ENCODE results near the gene SRCIN1. TPM values are rescaled to one million over a fixed set of nuclear protein-coding genes. Genes with fewer than 3 reads are reported as not detected.

Gene SRCIN1
- total RNA-seq, 3 donors from 2014 or later, result 4.2 to 10.8 (median 8.8) TPM

- H3K4me3 ChIP-seq, result peak overlapping the region in 1 of 3 donors; percentile 40
- DNase-seq (ENCODE audit: low spot score in 2 of 2), result no peak
- peaks cover 0 to 10% of the 10 kb centered on the region in 2 donors for H3K4me1 ChIP-seq
- TF ChIP-seq POLR2AphosphoS5 (IDR thresholded peaks at IDR 0.05) (no peak), POLR2A (IDR thresholded peaks at IDR 0.05) (no peak), CTCF (IDR thresholded peaks at IDR 0.05) (no peak)
- peaks cover 0 to under 1% of the 10 kb centered on the region in 2 donors for H3K27me3 ChIP-seq
- H3K36me3 ChIP-seq, result no peaks in the 10 kb centered on the region
- intact Hi-C loops (cut with DNase I; ENCODE audit: low total_unique reads), result no loop called here
- H3K9me3 ChIP-seq, result no peaks in the 10 kb centered on the region
- H3K27ac ChIP-seq, result peak overlapping the region in 1 of 2 donors; percentile 25
Measured at GRCh38 chr17:38601539-38602351, 4.0 kb downstream of the SRCIN1 start.

GRCh38 chr17:38600906-38601305 is 4.8 kb downstream of the SRCIN1 start:
- H3K36me3 ChIP-seq, result no peaks in the 10 kb centered on the region
- intact Hi-C loops (cut with DNase I; ENCODE audit: low total_unique reads), result no loop called here
- DNase-seq (ENCODE audit: low spot score in 2 of 2), result no peak
- no peak for TF ChIP-seq POLR2A (IDR thresholded peaks at IDR 0.05)
- no peak for TF ChIP-seq POLR2AphosphoS5 (IDR thresholded peaks at IDR 0.05)
- no peak for TF ChIP-seq CTCF (IDR thresholded peaks at IDR 0.05)
- H3K4me1 ChIP-seq, result peaks cover 0 to 9% of the 10 kb centered on the region in 2 donors
- no peak overlapping the region for H3K4me3 ChIP-seq
- no peaks in the 10 kb centered on the region for H3K9me3 ChIP-seq
- no peak overlapping the region for H3K27ac ChIP-seq
- H3K27me3 ChIP-seq, result no peaks in the 10 kb centered on the region

- TF ChIP-seq POLR2A (IDR thresholded peaks at IDR 0.05), result no peak
- intact Hi-C loops (cut with DNase I; ENCODE audit: low total_unique reads), result no loop called here
- H3K4me3 ChIP-seq, result no peak overlapping the region
- peaks cover 0 to 9% of the 10 kb centered on the region in 2 donors for H3K4me1 ChIP-seq
- H3K9me3 ChIP-seq, result no peaks in the 10 kb centered on the region
- H3K27me3 ChIP-seq, result no peaks in the 10 kb centered on the region
- DNase-seq (ENCODE audit: low spot score in 2 of 2), result no peak
- H3K36me3 ChIP-seq, result no peaks in the 10 kb centered on the region
- H3K27ac ChIP-seq, result no peak overlapping the region
Measured at GRCh38 chr17:38600416-38600815, 5.3 kb downstream of the SRCIN1 start.

- intact Hi-C loops (cut with DNase I; ENCODE audit: low total_unique reads), result loop anchor here (2.0 kb wide), 1 partner anchor 35 kb away; no protein-coding TSS in a partner anchor
- Histone ChIP-seq H3K4me3 (no peak overlapping the region), H3K36me3 (no peaks in the 10 kb centered on the region), H3K27ac (no peak overlapping the region), H3K4me1 (peaks cover 0 to 9% of the 10 kb centered on the region in 2 donors), H3K27me3 (no peaks in the 10 kb centered on the region), H3K9me3 (no peaks in the 10 kb centered on the region)
- DNase-seq (ENCODE audit: low spot score in 2 of 2), result no peak
- no peak for TF ChIP-seq POLR2AphosphoS5 (IDR thresholded peaks at IDR 0.05)
- TF ChIP-seq POLR2A (IDR thresholded peaks at IDR 0.05), result no peak
- no peak for TF ChIP-seq CTCF (IDR thresholded peaks at IDR 0.05)
Measured at GRCh38 chr17:38599398-38599856, 6.3 kb downstream of the SRCIN1 start.

GRCh38 chr17:38598995-38599394 is 6.8 kb downstream of the SRCIN1 start:
- peaks cover 0 to 9% of the 10 kb centered on the region in 2 donors for H3K4me1 ChIP-seq
- no peaks in the 10 kb centered on the region for H3K36me3 ChIP-seq
- no peak overlapping the region for H3K4me3 ChIP-seq
- no peak for DNase-seq (ENCODE audit: low spot score in 2 of 2)
- intact Hi-C loops (cut with DNase I; ENCODE audit: low total_unique reads), result loop anchor here (2.0 kb wide), 1 partner anchor 36 kb away; no protein-coding TSS in a partner anchor
- H3K27ac ChIP-seq, result no peak overlapping the region
- TF ChIP-seq CTCF (IDR thresholded peaks at IDR 0.05) (no peak), POLR2A (IDR thresholded peaks at IDR 0.05) (no peak), POLR2AphosphoS5 (IDR thresholded peaks at IDR 0.05) (no peak)
- H3K9me3 ChIP-seq, result no peaks in the 10 kb centered on the region
- peaks cover 0 to 1% of the 10 kb centered on the region in 2 donors for H3K27me3 ChIP-seq

Data from breast epithelium (tissue), 4 donors.